Uterus (tissue), 4 donors: ENCODE results near the gene TMEM184B. TPM values are rescaled to one million over a fixed set of nuclear protein-coding genes. Genes with fewer than 3 reads are reported as not detected.

Experiments used
- DNase-seq, 2 donors: peaks; one replicate each; pipeline ENCODE4 v3.0.0-alpha.2; 2019 to 2020
- H3K27ac ChIP-seq, 2 donors: fragments of 200-600 bp; sonication (generic); 1 replicate in 1 of 2; 2 replicates in 1 of 2; pipeline ENCODE4 v1.5.1; 2016 to 2018
- H3K27me3 ChIP-seq, 2 donors: fragments of 200-600 bp; sonication (generic); one replicate each; pipeline ENCODE4 v1.5.1; 2018 to 2019; ENCODE audit warnings: control low read depth in 1 of 2
- H3K36me3 ChIP-seq, 2 donors: fragments of 200-600 bp; sonication (generic); one replicate each; pipeline ENCODE4 v1.5.1; 2019; ENCODE audit warnings: control low read depth in 1 of 2
- H3K4me1 ChIP-seq, 2 donors: fragments of 200-600 bp; sonication (generic); one replicate each; pipeline ENCODE4 v1.5.1; 2018 to 2019; ENCODE audit warnings: control low read depth in 1 of 2
- H3K4me3 ChIP-seq, 2 donors: fragments of 200-600 bp; sonication (generic); 1 replicate in 1 of 2; 2 replicates in 1 of 2; pipeline ENCODE4 v1.5.1; 2018 to 2019; ENCODE audit warnings: mild to moderate bottlenecking in 1 of 2
- H3K9me3 ChIP-seq, 2 donors: fragments of 200-600 bp; sonication (generic); one replicate each; pipeline ENCODE4 v1.5.1; 2019; ENCODE audit warnings: control low read depth in 1 of 2
- POLR2A ChIP-seq, 2 donors: fragments of 450-650 bp; IDR thresholded peaks; one replicate each; pipeline ENCODE4 v1.6.1; 2016; ENCODE audit warnings: antibody characterized with exemption in 2 of 2, mild to moderate bottlenecking in 1 of 2, moderate library complexity in 1 of 2
- intact Hi-C: fragments of 100-400 bp; cut with DNase I; formaldehyde crosslinking; loops from one replicate; pipeline ENCODE4 v1.15.1; 2023; ENCODE audit warnings: low total_unique reads
- total RNA-seq, 4 donors: library from RNA; depleted of rRNA in 3 of 4; stranded (reverse); fragments of >200 nt in 3 of 4; gene quantifications; one replicate each; pipeline versions ENCODE4 v1.1.0 to v1.2.4, GENCODE V29; 2014 to 2023
- TF ChIP-seq, protein P1 (sequence below), 4 experiments: fragments of 200-600 bp in 2 of 4; fragments of 450-650 bp in 2 of 4; sonication (generic) in 2 of 4; IDR thresholded peaks; one replicate each; pipeline ENCODE4 v1.5.1; 2016 to 2019; ENCODE audit warnings: antibody characterized with exemption in 4 of 4, mild to moderate bottlenecking in 2 of 4, moderate library complexity in 1 of 4
- donor health status: DM: yes; HTN: yes; CAD: no.

The TMEM184B gene
- total RNA-seq, 4 donors from 2014 or later = 31.7 to 70.4 (median 50.7) TPM

DNA sequence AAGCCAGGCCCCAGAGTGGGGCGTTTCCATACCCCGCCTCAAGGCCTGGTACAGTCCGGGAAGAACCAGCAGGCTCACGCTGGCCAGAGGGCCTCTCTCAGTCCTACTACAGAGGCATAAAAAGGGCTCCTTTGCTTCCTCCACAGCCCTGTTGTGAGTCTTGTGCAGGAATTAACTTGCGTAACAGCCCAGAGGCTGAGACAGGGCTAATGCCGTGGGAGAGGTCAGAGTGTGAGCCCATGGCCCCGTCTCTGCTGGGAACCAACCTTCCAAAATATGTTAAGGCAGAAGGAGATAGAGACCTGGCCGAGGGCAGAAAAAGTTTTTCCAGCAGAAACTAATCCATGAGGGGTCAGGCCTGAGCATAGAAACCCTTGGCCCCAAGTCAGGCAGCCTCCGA lies 19.9 kb upstream of the TMEM184B start:
- Histone ChIP-seq H3K27ac (peak overlapping the region; percentile 49 to 74), H3K36me3 (no peaks in the 10 kb centered on the region)
- intact Hi-C loops = no loop called here

DNA sequence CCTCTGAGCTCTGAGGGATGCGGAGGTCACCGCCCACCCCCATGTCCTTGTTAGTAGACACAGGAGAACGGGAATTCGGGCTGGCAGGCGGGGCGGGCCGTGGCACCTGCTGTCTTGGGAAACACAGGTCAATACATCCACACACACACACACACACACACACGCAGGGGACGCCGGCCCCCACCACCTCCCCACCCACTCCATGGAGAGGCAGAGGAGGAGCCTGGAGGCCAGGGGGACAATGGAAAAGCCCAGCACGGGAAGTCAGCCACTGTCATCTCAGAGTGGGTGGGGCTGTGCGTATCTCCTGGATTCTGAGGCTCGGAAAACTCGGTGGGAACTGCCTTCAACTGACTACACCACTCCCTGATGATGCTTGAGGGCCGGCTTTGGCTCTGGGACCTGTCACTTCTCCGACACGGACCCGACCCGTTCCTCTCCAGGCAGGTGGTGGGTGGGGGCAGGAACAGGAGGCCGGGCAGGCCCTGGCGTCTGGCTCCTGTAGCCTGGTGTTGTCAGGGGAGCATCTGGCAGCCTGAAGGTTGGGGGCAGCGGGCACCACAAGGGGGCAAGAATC lies 18.5 kb upstream of the TMEM184B start:
- intact Hi-C loops = no loop called here
- no peak for DNase-seq
- no peaks in the 10 kb centered on the region for H3K36me3 ChIP-seq
- peak overlapping the region; percentile 48 to 52 for H3K27ac ChIP-seq
- no peak overlapping the region for H3K4me3 ChIP-seq
- H3K4me1 ChIP-seq = no peaks in the 10 kb centered on the region
- H3K27me3 ChIP-seq = no peaks in the 10 kb centered on the region
- H3K9me3 ChIP-seq = no peaks in the 10 kb centered on the region
- TF ChIP-seq, protein P1, sequence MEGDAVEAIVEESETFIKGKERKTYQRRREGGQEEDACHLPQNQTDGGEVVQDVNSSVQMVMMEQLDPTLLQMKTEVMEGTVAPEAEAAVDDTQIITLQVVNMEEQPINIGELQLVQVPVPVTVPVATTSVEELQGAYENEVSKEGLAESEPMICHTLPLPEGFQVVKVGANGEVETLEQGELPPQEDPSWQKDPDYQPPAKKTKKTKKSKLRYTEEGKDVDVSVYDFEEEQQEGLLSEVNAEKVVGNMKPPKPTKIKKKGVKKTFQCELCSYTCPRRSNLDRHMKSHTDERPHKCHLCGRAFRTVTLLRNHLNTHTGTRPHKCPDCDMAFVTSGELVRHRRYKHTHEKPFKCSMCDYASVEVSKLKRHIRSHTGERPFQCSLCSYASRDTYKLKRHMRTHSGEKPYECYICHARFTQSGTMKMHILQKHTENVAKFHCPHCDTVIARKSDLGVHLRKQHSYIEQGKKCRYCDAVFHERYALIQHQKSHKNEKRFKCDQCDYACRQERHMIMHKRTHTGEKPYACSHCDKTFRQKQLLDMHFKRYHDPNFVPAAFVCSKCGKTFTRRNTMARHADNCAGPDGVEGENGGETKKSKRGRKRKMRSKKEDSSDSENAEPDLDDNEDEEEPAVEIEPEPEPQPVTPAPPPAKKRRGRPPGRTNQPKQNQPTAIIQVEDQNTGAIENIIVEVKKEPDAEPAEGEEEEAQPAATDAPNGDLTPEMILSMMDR (IDR thresholded peaks at IDR 0.05) = no peak
- no peak for TF ChIP-seq POLR2A (IDR thresholded peaks at IDR 0.05)

More for the DNA sequence above, 19.9 kb upstream of the TMEM184B start:
- H3K4me3 ChIP-seq = no peak overlapping the region
- H3K27me3 ChIP-seq = no peaks in the 10 kb centered on the region
- TF ChIP-seq, protein P1 (IDR thresholded peaks at IDR 0.05) = no peak
- no peak for TF ChIP-seq POLR2A (IDR thresholded peaks at IDR 0.05)
- no peak for DNase-seq
- no peaks in the 10 kb centered on the region for H3K9me3 ChIP-seq
- no peaks in the 10 kb centered on the region for H3K4me1 ChIP-seq

DNA sequence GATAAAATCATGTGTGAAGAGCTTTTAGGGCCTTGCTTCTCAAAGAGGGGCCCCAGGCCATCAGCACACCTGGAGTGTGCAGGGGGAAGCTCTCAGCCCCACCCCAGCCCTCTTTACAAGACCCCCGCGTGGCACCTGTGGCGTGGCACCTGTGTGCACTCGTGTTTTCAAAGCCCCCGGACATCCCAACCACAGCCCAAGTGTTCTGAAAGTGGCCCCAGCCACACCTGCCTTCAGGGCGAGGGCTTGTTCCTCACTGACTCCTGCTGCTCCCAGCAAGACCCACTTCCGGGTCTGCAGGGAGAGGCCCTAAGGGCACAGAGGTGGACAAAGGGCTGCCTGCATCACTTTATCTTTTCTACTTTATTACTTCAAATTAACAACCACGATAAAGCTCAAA lies 17.5 kb upstream of the TMEM184B start:
- no peaks in the 10 kb centered on the region for H3K9me3 ChIP-seq
- no peaks in the 10 kb centered on the region for H3K4me1 ChIP-seq
- H3K27ac ChIP-seq = no peak overlapping the region
- H3K4me3 ChIP-seq = no peak overlapping the region
- TF ChIP-seq POLR2A (IDR thresholded peaks at IDR 0.05) = no peak
- TF ChIP-seq, protein P1 (IDR thresholded peaks at IDR 0.05) = no peak
- intact Hi-C loops = no loop called here
- no peaks in the 10 kb centered on the region for H3K36me3 ChIP-seq
- no peak for DNase-seq
- H3K27me3 ChIP-seq = no peaks in the 10 kb centered on the region

DNA sequence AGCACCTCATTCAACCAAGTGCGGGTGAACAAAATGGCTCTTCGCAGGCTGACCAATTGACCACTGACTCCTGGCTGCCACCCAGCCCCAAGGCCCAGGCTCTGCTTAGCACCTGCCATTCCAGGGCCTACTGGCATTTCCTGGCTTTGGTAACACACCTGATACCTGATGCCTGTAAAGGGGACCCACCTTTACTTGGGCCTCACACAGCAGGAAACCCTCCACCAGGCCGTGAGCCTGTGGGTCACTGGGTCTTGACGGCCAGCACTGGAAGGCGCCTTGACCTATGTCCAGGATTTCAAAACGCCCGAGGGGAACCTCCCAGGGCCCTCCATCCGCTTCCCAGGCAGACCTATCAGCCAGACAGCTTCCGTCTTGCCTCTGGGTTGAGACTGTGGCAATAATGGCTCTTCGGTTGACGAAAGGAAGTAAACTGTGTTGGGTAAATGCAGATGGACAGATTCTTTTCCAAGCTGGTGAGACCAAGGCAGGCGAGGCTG lies 16.8 kb upstream of the TMEM184B start:
- TF ChIP-seq, protein P1 (IDR thresholded peaks at IDR 0.05) = no peak
- no peak for TF ChIP-seq POLR2A (IDR thresholded peaks at IDR 0.05)
- H3K4me3 ChIP-seq = no peak overlapping the region
- H3K36me3 ChIP-seq = no peaks in the 10 kb centered on the region
- no peaks in the 10 kb centered on the region for H3K27me3 ChIP-seq
- no peak for DNase-seq
- H3K4me1 ChIP-seq = no peaks in the 10 kb centered on the region
- H3K27ac ChIP-seq = no peak overlapping the region
- no peaks in the 10 kb centered on the region for H3K9me3 ChIP-seq
- intact Hi-C loops = no loop called here

DNA sequence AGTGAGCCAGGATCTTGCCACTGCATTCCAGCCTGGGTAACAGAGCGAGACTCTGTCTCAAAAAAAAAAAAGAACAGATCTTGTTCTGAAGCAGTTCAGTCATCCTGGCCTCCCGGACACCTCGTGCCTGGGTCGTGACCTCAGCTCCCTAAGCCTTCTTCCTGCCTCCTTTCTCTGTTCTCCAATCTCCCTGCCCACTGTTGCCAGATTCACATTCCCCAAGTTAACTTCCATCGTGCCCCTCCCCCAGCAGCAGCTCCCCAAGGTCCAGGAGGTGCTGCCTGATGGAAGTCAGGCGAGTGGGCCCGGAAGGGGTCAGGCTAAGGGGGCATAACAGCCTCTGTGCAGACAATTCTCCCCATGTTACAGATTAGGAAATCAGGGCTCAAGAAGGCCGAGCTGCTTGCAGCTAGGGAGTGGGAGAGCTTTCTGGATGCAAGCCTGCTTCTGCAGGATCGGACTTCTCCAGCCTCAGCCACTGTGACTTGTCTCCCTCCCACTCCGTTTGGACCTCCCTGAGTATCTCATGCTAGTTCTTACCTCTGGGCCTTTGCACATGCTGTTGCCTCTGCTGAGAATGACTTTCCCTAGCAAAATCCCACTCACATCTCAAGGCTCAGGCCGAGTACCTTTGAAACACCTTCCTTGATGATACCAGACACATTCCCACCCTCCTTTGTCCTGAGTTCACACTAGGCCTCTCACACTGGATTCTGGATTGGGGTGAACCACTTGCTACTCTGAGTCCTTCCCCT lies 14.3 kb upstream of the TMEM184B start:
- no peaks in the 10 kb centered on the region for H3K27me3 ChIP-seq
- DNase-seq = no peak
- no peaks in the 10 kb centered on the region for H3K9me3 ChIP-seq
- intact Hi-C loops = no loop called here
- H3K36me3 ChIP-seq = no peaks in the 10 kb centered on the region
- no peak overlapping the region for H3K27ac ChIP-seq
- TF ChIP-seq POLR2A (IDR thresholded peaks at IDR 0.05) = no peak
- TF ChIP-seq, protein P1 (IDR thresholded peaks at IDR 0.05) = no peak
- H3K4me3 ChIP-seq = no peak overlapping the region
- no peaks in the 10 kb centered on the region for H3K4me1 ChIP-seq
